ENCODE measurements around the gene LRMDA. TPM values are rescaled to one million over a fixed set of nuclear protein-coding genes. Genes with fewer than 3 reads are reported as not detected.
A peak's percentile ranks its signal among the peaks of the same experiment; 100 is the strongest.

The LRMDA gene
- total RNA-seq, 2 experiments from 2014 or later, result not detected

DNA sequence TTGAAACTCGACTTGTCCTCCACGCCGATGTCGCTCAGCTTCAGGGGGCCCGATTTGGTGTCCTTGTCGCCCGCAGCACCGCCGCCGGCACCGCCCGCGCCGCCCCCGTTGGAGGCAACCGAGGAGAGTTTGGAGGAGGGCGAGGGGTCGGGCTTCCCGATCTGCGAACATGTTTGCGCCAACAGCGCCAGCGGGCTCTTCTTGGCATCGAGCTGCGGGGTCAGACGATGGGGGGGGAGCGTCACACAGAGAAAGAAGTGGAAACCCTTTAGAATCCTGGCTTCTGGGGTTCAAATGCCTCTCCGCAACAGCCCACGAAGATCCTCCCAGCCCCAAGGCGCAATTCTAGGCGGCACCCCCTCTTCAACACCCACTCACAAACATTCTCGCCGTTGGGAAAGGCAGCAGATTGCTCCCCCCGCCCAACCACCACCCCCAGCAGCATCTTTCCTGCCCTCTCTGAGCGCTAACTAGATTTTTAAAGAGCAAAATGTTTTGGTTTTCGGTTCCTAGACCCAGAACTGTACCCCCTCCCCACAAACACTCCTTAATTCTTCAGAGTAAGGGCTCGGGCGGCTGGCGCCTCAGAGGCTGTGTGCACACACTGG is 31.2 kb upstream of the LRMDA start:
- Mint-ChIP-seq H3K36me3 (ENCODE audit: low read depth) (no peaks in the 10 kb centered on the region), H3K9me3 (no peaks in the 10 kb centered on the region), H3K27me3 (peaks cover 52% of the 10 kb centered on the region), H3K4me1 (ENCODE audit: low read depth) (peaks cover 25% of the 10 kb centered on the region), H3K27ac (no peak overlapping the region), H3K4me3 (peak overlapping the region; percentile 80)
- Histone ChIP-seq H3K27me3 (ENCODE audit: control insufficient read depth in 1 of 2, insufficient read depth in 2 of 2, low read length in 2 of 2) (peaks cover 64 to 89% of the 10 kb centered on the region in 2 experiments), H3K4me3 (ENCODE audit: low read length) (peak overlapping the region; percentile 55), H3K4me1 (ENCODE audit: insufficient read depth, low read length) (peaks cover 58% of the 10 kb centered on the region), H3K27ac (ENCODE audit: low read depth in 1 of 2, low read length in 2 of 2) (no peak overlapping the region), H3K36me3 (ENCODE audit: insufficient read depth, low read length) (no peaks in the 10 kb centered on the region), H3K9me3 (ENCODE audit: control insufficient read depth in 1 of 2, insufficient read depth in 1 of 2, low read length in 2 of 2) (peaks cover 0 to 50% of the 10 kb centered on the region in 2 experiments)
- no peak for ATAC-seq (ENCODE audit: poor library complexity)
- POLR2A ChIA-PET, result no interaction called here
- no peak for TF ChIP-seq CTCF (IDR thresholded peaks at IDR 0.05)
- CTCF ChIA-PET, result no interaction called here
- intact Hi-C loops (cut with DNase I, micrococcal nuclease), result loop anchor here (5.0 to 10.0 kb wide), 5 partner anchors 687 to 1715 kb away; no protein-coding TSS in a partner anchor
- DNase-seq, result no peak

GRCh38 chr10:75400771-75401568 is 30.5 kb upstream of the LRMDA start:
- Mint-ChIP-seq H3K4me1 (ENCODE audit: low read depth) (peaks cover 30% of the 10 kb centered on the region), H3K36me3 (ENCODE audit: low read depth) (no peaks in the 10 kb centered on the region), H3K27ac (no peak overlapping the region), H3K9me3 (no peaks in the 10 kb centered on the region), H3K4me3 (peak overlapping the region; percentile 80), H3K27me3 (peaks cover 58% of the 10 kb centered on the region)
- no peak for TF ChIP-seq CTCF (IDR thresholded peaks at IDR 0.05)
- Histone ChIP-seq H3K36me3 (ENCODE audit: insufficient read depth, low read length) (no peaks in the 10 kb centered on the region), H3K4me1 (ENCODE audit: insufficient read depth, low read length) (peaks cover 53% of the 10 kb centered on the region), H3K9me3 (ENCODE audit: control insufficient read depth in 1 of 2, insufficient read depth in 1 of 2, low read length in 2 of 2) (peaks cover 0 to 44% of the 10 kb centered on the region in 2 experiments), H3K27ac (ENCODE audit: low read depth in 1 of 2, low read length in 2 of 2) (no peak overlapping the region), H3K4me3 (ENCODE audit: low read length) (peak overlapping the region; percentile 55), H3K27me3 (ENCODE audit: control insufficient read depth in 1 of 2, insufficient read depth in 2 of 2, low read length in 2 of 2) (peaks cover 65 to 90% of the 10 kb centered on the region in 2 experiments)
- POLR2A ChIA-PET, result interaction anchor here (0.8 kb wide), 1 partner anchor 21 kb away, joined by 3 read pairs; no protein-coding TSS in a partner anchor
- ATAC-seq (ENCODE audit: poor library complexity) (peak; percentile 28), DNase-seq (peak in 3 of 14 experiments; percentile 14 to 35 (median 30))
- intact Hi-C loops (cut with DNase I, micrococcal nuclease), result loop anchor here (5.0 to 10.0 kb wide), 5 partner anchors 686 to 1714 kb away; no protein-coding TSS in a partner anchor
- CTCF ChIA-PET, result no interaction called here

DNA sequence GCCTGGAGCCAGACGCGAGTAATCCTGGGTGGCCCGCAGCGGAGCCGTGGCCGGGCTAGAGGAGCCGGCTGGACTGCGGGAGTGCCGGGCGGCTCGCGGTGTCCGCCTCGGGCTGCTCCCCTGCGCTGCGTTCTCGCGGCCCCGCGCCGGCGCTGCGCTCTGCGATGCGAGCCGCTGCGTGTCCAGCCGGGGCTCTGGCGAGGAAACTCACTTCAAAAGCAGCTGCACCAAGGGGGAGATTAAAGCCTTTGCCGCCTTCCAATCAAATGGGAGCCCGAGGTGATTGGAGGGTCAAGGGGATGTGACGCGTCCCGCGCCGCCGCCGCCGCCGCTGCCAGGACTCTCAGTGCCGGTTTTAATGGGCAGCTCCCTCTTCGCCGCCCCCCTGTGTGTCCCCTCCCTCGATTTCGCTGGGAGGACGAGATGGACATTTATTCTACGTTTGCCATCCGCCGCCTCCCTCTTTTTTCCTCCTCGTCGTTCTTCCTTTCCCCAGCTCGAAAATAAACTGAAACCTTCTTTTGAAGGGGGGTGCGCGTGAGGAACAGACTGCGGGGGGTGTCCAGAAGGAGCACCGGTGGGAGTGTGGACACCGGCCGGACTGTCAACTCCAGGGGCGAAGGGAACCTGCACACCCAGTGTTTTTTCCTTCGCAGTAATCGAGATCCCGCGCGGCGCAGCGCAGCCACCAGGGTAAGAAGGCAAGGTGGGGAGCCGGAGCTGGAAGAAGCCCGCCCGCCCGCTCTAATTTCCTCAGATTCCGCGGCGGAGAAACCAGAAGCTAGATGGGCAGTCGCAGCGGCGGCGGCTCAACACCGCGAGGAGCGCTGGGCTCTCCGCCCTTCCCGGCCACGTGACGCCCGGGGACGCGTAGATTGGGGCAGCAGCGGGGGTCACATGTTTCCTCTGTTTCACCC is 29.6 kb upstream of the LRMDA start, which contains the start of gene ZNF503:
Gene ZNF503 (minus strand): TSS at position 196 of the 917 bp plus-strand sequence. CDS start 345 bp downstream, outside the sequence.
- peak in 4 of 14 experiments; percentile 22 to 63 (median 49) for DNase-seq
- Histone ChIP-seq H3K27me3 (ENCODE audit: control insufficient read depth in 1 of 2, insufficient read depth in 2 of 2, low read length in 2 of 2) (peaks cover 65 to 90% of the 10 kb centered on the region in 2 experiments), H3K4me1 (ENCODE audit: insufficient read depth, low read length) (peaks cover 45% of the 10 kb centered on the region), H3K9me3 (ENCODE audit: control insufficient read depth in 1 of 2, insufficient read depth in 1 of 2, low read length in 2 of 2) (peaks cover 0 to 42% of the 10 kb centered on the region in 2 experiments), H3K4me3 (ENCODE audit: low read length) (peak within 1 kb of the TSS; percentile 62), H3K27ac (ENCODE audit: low read depth in 1 of 2, low read length in 2 of 2) (no peak within 1 kb of the TSS), H3K36me3 (ENCODE audit: insufficient read depth, low read length) (no peaks in the 10 kb centered on the region)
- CTCF ChIA-PET, result no interaction called here
- TF ChIP-seq CTCF (IDR thresholded peaks at IDR 0.05), result no peak
- ATAC-seq (ENCODE audit: poor library complexity), result peak; percentile 46
- Mint-ChIP-seq H3K4me3 (peak within 1 kb of the TSS; percentile 80), H3K9me3 (no peaks in the 10 kb centered on the region), H3K36me3 (ENCODE audit: low read depth) (no peaks in the 10 kb centered on the region), H3K27me3 (peaks cover 66% of the 10 kb centered on the region), H3K27ac (no peak within 1 kb of the TSS), H3K4me1 (ENCODE audit: low read depth) (peaks cover 32% of the 10 kb centered on the region)
- POLR2A ChIA-PET, result interaction anchor here (0.8 kb wide), 1 partner anchor 21 kb away, joined by 3 read pairs; no protein-coding TSS in a partner anchor
- intact Hi-C loops (cut with DNase I, micrococcal nuclease), result loop anchor here (5.0 to 10.0 kb wide), 5 partner anchors 685 to 1713 kb away; no protein-coding TSS in a partner anchor
